HCT116 (cell line): ENCODE measurements around the gene PAX5. TPM values are rescaled to one million over a fixed set of nuclear protein-coding genes. Genes with fewer than 3 reads are reported as not detected.

ENCODE experiments used
- ATAC-seq: fragments of 200-7000 bp; cut with Tn5 transposase; 2 replicates; pipeline ENCODE4 v1.9.1; 2020; ENCODE audit warnings: mild to moderate bottlenecking, moderate library complexity
- BruUV-seq: library from RNA; stranded (reverse); fragments of 400-500 nt; replicated peaks from 2 replicates; lab custom pipeline; 2021; lab: Mats Ljungman, UMichigan
- CTCF ChIA-PET: fragments of 300-600 bp; sonication (Branson Sonifier 250); formaldehyde crosslinking; loops from one replicate; lab custom pipeline; 2021; ENCODE audit warnings: antibody characterized with exemption; lab: Charles Lee
- POLR2A ChIA-PET: fragments of 300-600, 350-600 bp; sonication (Branson Sonifier 250); formaldehyde crosslinking; loops from one replicate; lab custom pipeline; 2021; ENCODE audit warnings: antibody characterized with exemption; lab: Charles Lee
- RAD21 ChIA-PET, 2 experiments: fragments of 300-600 bp; sonication (Branson Sonifier 250); formaldehyde crosslinking; loops; one replicate each; lab custom pipeline; 2023; ENCODE audit warnings: low total read pairs in 2 of 2; ENCODE audit not compliant: uncharacterized antibody in 2 of 2, unreplicated experiment in 2 of 2, low non-redundant PET in 1 of 2; lab: Charles Lee
- DNase-seq: peaks from one replicate; pipeline ENCODE4 v3.0.0-alpha.2; 2010; ENCODE audit warnings: low read depth, low spot score
- H2AFZ ChIP-seq: fragments of 200-600 bp; shearing (Covaris generic), sonication (generic); 2 replicates; pipeline ENCODE4 v1.6.1; 2017; ENCODE audit warnings: low read depth, mixed run types, mixed read lengths, antibody characterized with exemption, low read length; ENCODE audit not compliant: poor library complexity, severe bottlenecking
- H3K27ac ChIP-seq: 2 replicates; pipeline ENCODE4 v1.5.1; 2012; ENCODE audit warnings: low read depth, low read length
- H3K27me3 ChIP-seq: fragments of 200-600 bp; sonication (generic); 2 replicates; pipeline ENCODE4 v1.6.1; 2016; ENCODE audit warnings: mixed run types, low read length, mixed read lengths; ENCODE audit not compliant: insufficient read depth
- H3K36me3 ChIP-seq, 2 experiments: fragments of 200-500 bp in 1 of 2; fragments of 200-600 bp in 1 of 2; sonication (Bioruptor generic) in 1 of 2; sonication (generic) in 1 of 2; 2 replicates each; pipeline versions ENCODE4 v1.5.1 to v1.6.1; 2014 to 2016; ENCODE audit warnings: low read length in 2 of 2, inconsistent platforms in 1 of 2, mixed read lengths in 1 of 2, mixed run types in 1 of 2; ENCODE audit not compliant: insufficient read depth in 2 of 2, control insufficient read depth in 1 of 2
- H3K4me1 ChIP-seq, 2 experiments: fragments of 200-600 bp in 1 of 2; sonication (generic) in 1 of 2; 2 replicates each; pipeline versions ENCODE4 v1.5.1 to v1.6.1; 2012 to 2017; ENCODE audit warnings: low read length in 2 of 2, inconsistent platforms in 1 of 2, mild to moderate bottlenecking in 1 of 2, mixed read lengths in 1 of 2, mixed run types in 1 of 2, moderate library complexity in 1 of 2; ENCODE audit not compliant: insufficient read depth in 2 of 2, control insufficient read depth in 1 of 2
- H3K4me2 ChIP-seq: fragments of 200-600 bp; sonication (generic); 2 replicates; pipeline ENCODE4 v1.6.1; 2017; ENCODE audit warnings: mixed run types, low read length, mixed read lengths
- H3K4me3 ChIP-seq, 2 experiments: fragments of 200-600 bp in 1 of 2; sonication (generic) in 1 of 2; replicated peaks in 1 of 2; 2 replicates each; pipeline ENCODE4 v1.5.1; 2011 to 2016; ENCODE audit warnings: low read length in 2 of 2, control low read depth in 1 of 2, low read depth in 1 of 2, mild to moderate bottlenecking in 1 of 2, mixed read lengths in 1 of 2, mixed run types in 1 of 2
- H3K79me2 ChIP-seq: fragments of 200-600 bp; sonication (generic); 2 replicates; pipeline ENCODE4 v1.6.1; 2017; ENCODE audit warnings: mild to moderate bottlenecking, mixed run types, low read length, moderate library complexity, mixed read lengths; ENCODE audit not compliant: insufficient read depth
- H3K9ac ChIP-seq: fragments of 200-600 bp; sonication (generic); 2 replicates; pipeline ENCODE4 v1.6.1; 2016; ENCODE audit warnings: low read length, mixed read lengths
- H3K9me2 ChIP-seq: fragments of 200-600 bp; sonication (generic), shearing (Covaris generic); 2 replicates; pipeline ENCODE4 v1.6.1; 2017; ENCODE audit warnings: mixed run types, mild to moderate bottlenecking, moderate library complexity; ENCODE audit not compliant: insufficient read depth
- H3K9me3 ChIP-seq, 2 experiments: fragments of 200-500 bp in 1 of 2; fragments of 200-600 bp in 1 of 2; sonication (Bioruptor generic) in 1 of 2; sonication (generic) in 1 of 2; 2 replicates each; pipeline ENCODE4 v1.6.1; 2014 to 2017; ENCODE audit warnings: low read length in 2 of 2, mixed read lengths in 2 of 2, inconsistent platforms in 1 of 2, low read depth in 1 of 2, mild to moderate bottlenecking in 1 of 2, mixed run types in 1 of 2, moderate library complexity in 1 of 2; ENCODE audit not compliant: control insufficient read depth in 1 of 2, insufficient read depth in 1 of 2
- H4K20me1 ChIP-seq: fragments of 200-600 bp; sonication (generic), shearing (Covaris generic); 2 replicates; pipeline ENCODE4 v1.6.1; 2017; ENCODE audit warnings: mixed run types, mild to moderate bottlenecking, moderate library complexity; ENCODE audit not compliant: insufficient read depth
- ATF3 ChIP-seq: IDR thresholded peaks from 2 replicates; pipeline ENCODE4 v1.6.1; 2012
- FOSL1 ChIP-seq: IDR thresholded peaks from 2 replicates; pipeline ENCODE4 v1.6.1; 2012; ENCODE audit warnings: low read depth
- MAX ChIP-seq: IDR thresholded peaks from 2 replicates; pipeline ENCODE4 v1.6.1; 2012
- REST ChIP-seq: IDR thresholded peaks from 2 replicates; pipeline ENCODE4 v1.6.1; 2012; ENCODE audit warnings: low read depth
- TCF7L2 ChIP-seq: IDR thresholded peaks from 2 replicates; pipeline ENCODE4 v1.7.0; 2011; ENCODE audit warnings: borderline replicate concordance, inconsistent platforms; ENCODE audit not compliant: insufficient read depth, insufficient read length; ENCODE audit errors: extremely low read depth
- ZNF274 ChIP-seq: fragments of 200-500 bp; sonication (Bioruptor generic); IDR thresholded peaks from 2 replicates; pipeline ENCODE4 v1.6.1; 2014; ENCODE audit warnings: mild to moderate bottlenecking, low read depth, low read length, inconsistent platforms
- intact Hi-C: fragments of 100-400 bp; cut with micrococcal nuclease; formaldehyde crosslinking; loops from 2 replicates; pipeline ENCODE4 v1.10.0; 2022
- total RNA-seq: library from RNA; stranded (reverse); gene quantifications from one replicate; pipeline ENCODE4 v1.2.1, GENCODE V29; 2021; ENCODE audit not compliant: unreplicated experiment

The PAX5 gene
- total RNA-seq, 1 experiment from 2014 or later: 0.17 TPM

- TF ChIP-seq ATF3: no peak
- no peak for TF ChIP-seq TCF7L2
- no peak for TF ChIP-seq FOSL1
- TF ChIP-seq MAX: no peak
- no peak for TF ChIP-seq ZNF274
- no peak for TF ChIP-seq REST
- TF ChIP-seq, all 23 proteins: peak for 0
- H3K4me2 ChIP-seq: no peak overlapping the region
- no peak overlapping the region for H3K27ac ChIP-seq
- no peaks in the 10 kb centered on the region for H3K36me3 ChIP-seq
- DNase-seq (no peak), ATAC-seq (no peak)
- RAD21 ChIA-PET: interaction anchor here in 1 of 2 experiments (0.7 kb wide), 1 partner anchor 115 kb away, joined by 6 read pairs; no protein-coding TSS in a partner anchor
- H3K4me3 ChIP-seq: no peak overlapping the region
- H3K9ac ChIP-seq: no peak overlapping the region
- peaks cover 0 to 6% of the 10 kb centered on the region in 2 experiments; a peak in 1 of 4 replicates for H3K9me3 ChIP-seq
- POLR2A ChIA-PET: no interaction called here
- no peaks in the 10 kb centered on the region for H4K20me1 ChIP-seq
- H2AFZ ChIP-seq: no peak overlapping the region
- CTCF ChIA-PET: interaction anchor here (1.2 to 8.2 kb wide), 2 partner anchors 8 to 114 kb away, joined by 3 to 148 read pairs; no protein-coding TSS in a partner anchor
- intact Hi-C loops: no loop called here
- H3K4me1 ChIP-seq: no peaks in the 10 kb centered on the region
- no peaks in the 10 kb centered on the region for H3K79me2 ChIP-seq
- H3K9me2 ChIP-seq: no peaks in the 10 kb centered on the region
- BruUV-seq: no TSS peak
- H3K27me3 ChIP-seq: no peaks in the 10 kb centered on the region
Measured at GRCh38 chr9:36987891-36988290, 46.2 kb downstream of the PAX5 start.
